GM19395 (cell line): Measurements from ENCODE around the gene FAM161B.
"Not testable (repeated sequence)": the region's sequence is repeated elsewhere in the genome, so short reads cannot be mapped to it uniquely, and the experiment has no call there.

Experiments
- ATAC-seq: cut with Tn5 transposase; IDR thresholded peaks from one replicate; pipeline ENCODE4 v1.9.1; 2021; ENCODE audit warnings: mild to moderate bottlenecking, moderate library complexity; ENCODE audit not compliant: unreplicated experiment

Gene FAM161B

GRCh38 chr14:73944432-73945158 is 5.3 kb downstream of the FAM161B start:
- ATAC-seq, result no peak

GRCh38 chr14:73943083-73943482 is 6.8 kb downstream of the FAM161B start:
- ATAC-seq, result no peak

GRCh38 chr14:73942180-73942579 is 7.7 kb downstream of the FAM161B start:
- ATAC-seq, result no peak

GRCh38 chr14:73937012-73937411 is 12.9 kb downstream of the FAM161B start:
- ATAC-seq, result no peak

GRCh38 chr14:73936548-73936947 is 13.3 kb downstream of the FAM161B start:
- ATAC-seq, result no peak

- no peak for ATAC-seq
Observed at GRCh38 chr14:73935666-73936065, 14.2 kb downstream of the FAM161B start.

- ATAC-seq, result no peak
Observed at GRCh38 chr14:73924337-73924736, 25.6 kb downstream of the FAM161B start.

- not testable (repeated sequence) for ATAC-seq
Observed at GRCh38 chr14:73919457-73919856, 30.4 kb downstream of the FAM161B start.

GRCh38 chr14:73916324-73916723 is 33.6 kb downstream of the FAM161B start:
- ATAC-seq, result no peak

- ATAC-seq, result no peak
Observed at GRCh38 chr14:73913256-73913655, 36.6 kb downstream of the FAM161B start.

- no peak for ATAC-seq
Observed at GRCh38 chr14:73909681-73910080, 40.2 kb downstream of the FAM161B start.

- ATAC-seq, result no peak
Observed at GRCh38 chr14:73903028-73903427, 46.9 kb downstream of the FAM161B start.

- ATAC-seq, result no peak
Observed at GRCh38 chr14:73896521-73896920, 53.4 kb downstream of the FAM161B start.

- ATAC-seq, result no peak
Observed at GRCh38 chr14:73895939-73896338, 54.0 kb downstream of the FAM161B start.

GRCh38 chr14:73894180-73894687 is 55.7 kb downstream of the FAM161B start:
- ATAC-seq, result not testable (repeated sequence)

GRCh38 chr14:73889376-73889775 is 60.5 kb downstream of the FAM161B start:
- ATAC-seq, result no peak

GRCh38 chr14:73888971-73889370 is 60.9 kb downstream of the FAM161B start:
- ATAC-seq, result no peak

- ATAC-seq, result no peak
Observed at GRCh38 chr14:73888460-73888725, 61.5 kb downstream of the FAM161B start.

- no peak for ATAC-seq
Observed at GRCh38 chr14:73887694-73888459, 62.0 kb downstream of the FAM161B start.

- ATAC-seq, result no peak
Observed at GRCh38 chr14:73887318-73887616, 62.6 kb downstream of the FAM161B start.

- peak; percentile 94 for ATAC-seq
Observed at GRCh38 chr14:73886449-73887317, 63.2 kb downstream of the FAM161B start, which contains the start of gene ZNF410. Gene ZNF410, plus strand, starts transcription at chr14:73886859. Its CDS starts 5,317 bp downstream, at chr14:73892176.
